ENCODE data around the gene CAND2. TPM values are rescaled to one million over a fixed set of nuclear protein-coding genes. Genes with fewer than 3 reads are reported as not detected.
A peak's percentile ranks its signal among the peaks of the same experiment; 100 is the strongest.

Gene CAND2
- total and polyA plus RNA-seq, 9 of the 15 experiments (the other 6 are each of a cell fraction or from before 2014, with no cell fraction given): 0.91 to 14.9 (median 4.3) TPM

- intact Hi-C loops (cut with micrococcal nuclease) (no loop called here), in situ Hi-C loops (cut with MboI) (loop anchor here (25.0 kb wide), 1 partner anchor 740 kb away; no protein-coding TSS in a partner anchor)
- FAIRE-seq: no peak
- no TSS peak for BruUV-seq (replicated peaks)
- ChIA-PET POLR2A (interaction anchor here (0.6 to 1.4 kb wide), 3 partner anchors 8 to 52 kb away, joined by 3 to 8 read pairs (median 5); no protein-coding TSS in a partner anchor), CTCF (ENCODE audit: low intra/inter-chr PET ratio) (interaction anchor here (0.7 to 0.8 kb wide), 2 partner anchors 52 to 169 kb away, joined by 3 read pairs; no protein-coding TSS in a partner anchor)
- Histone ChIP-seq H4K20me1 (replicated peaks; ENCODE audit: control insufficient read depth, insufficient read depth, low read length) (no peaks in the 10 kb centered on the region), H3K9ac (ENCODE audit: insufficient read depth in 1 of 2, low read depth in 2 of 2, low read length in 2 of 2) (peak overlapping the region in 1 of 2 experiments; percentile 45; a peak in 1 of 4 replicates), H2AFZ (ENCODE audit: low read depth, low read length) (no peak overlapping the region), H3K4me3 (no peak overlapping the region), H3K36me3 (ENCODE audit: control insufficient read depth, insufficient read depth, low read length) (no peaks in the 10 kb centered on the region), H3K79me2 (ENCODE audit: control insufficient read depth, insufficient read depth, low read length) (no peaks in the 10 kb centered on the region), H3K4me1 (replicated peaks in 1 of 2; ENCODE audit: control insufficient read depth in 2 of 2, insufficient read depth in 2 of 2, low read length in 2 of 2) (peaks cover 54 to 77% of the 10 kb centered on the region in 2 experiments), H3K4me2 (ENCODE audit: insufficient read depth, low read length) (no peak overlapping the region; the same call in 1 of the 2 replicates), H3K9me3 (replicated peaks; ENCODE audit: control insufficient read depth, insufficient read depth, low read depth, low read length) (no peaks in the 10 kb centered on the region), H3K9me1 (ENCODE audit: control insufficient read depth, insufficient read depth, low read length) (no peaks in the 10 kb centered on the region), H3K27ac (ENCODE audit: extremely low read depth, low read depth, low read length) (no peak overlapping the region), H3K27me3 (ENCODE audit: control insufficient read depth in 2 of 2, insufficient read depth in 2 of 2, low read length in 2 of 2) (no peaks in the 10 kb centered on the region)
- no peak for ATAC-seq
- TF ChIP-seq WHSC1 (IDR thresholded peaks at IDR 0.05; ENCODE audit: low read length) (peak; percentile 82), COPS2 (conservative IDR thresholded peaks at IDR 0.05) (no peak)
- 87% methylated on average over 7 of the region's 7 CpGs for whole genome bisulfite sequencing (ENCODE audit: insufficient coverage, low coverage, missing lambda C conversion rate)
- DNase-seq (ENCODE audit: extremely low read depth in 1 of 4, low spot score in 3 of 4): no peak
Observed at GRCh38 chr3:12877040-12877439, 80.6 kb downstream of the CAND2 start.

- FAIRE-seq (no peak), DNase-seq (ENCODE audit: extremely low read depth in 1 of 4, low spot score in 3 of 4) (peak in 1 of 4 experiments; percentile 52), ATAC-seq (peak; percentile 21)
- no peaks in the 10 kb centered on the region for H3K36me3 ChIP-seq (ENCODE audit: control insufficient read depth, insufficient read depth, low read length)
- POLR2A ChIA-PET: interaction anchor here (0.8 to 2.2 kb wide), 9 partner anchors 8 to 53 kb away, joined by 3 to 12 read pairs (median 3); partner anchors contain the start of gene RPL32
- intact Hi-C loops (cut with micrococcal nuclease) (loop anchor here (1.0 kb wide), 1 partner anchor 10 kb away; no protein-coding TSS in a partner anchor), in situ Hi-C loops (cut with MboI) (loop anchor here (25.0 kb wide), 1 partner anchor 741 kb away; no protein-coding TSS in a partner anchor)
- CTCF ChIA-PET (ENCODE audit: low intra/inter-chr PET ratio): no interaction called here
- no peaks in the 10 kb centered on the region for H3K79me2 ChIP-seq (ENCODE audit: control insufficient read depth, insufficient read depth, low read length)
- H3K4me1 ChIP-seq (replicated peaks in 1 of 2; ENCODE audit: control insufficient read depth in 2 of 2, insufficient read depth in 2 of 2, low read length in 2 of 2): peaks cover 56 to 83% of the 10 kb centered on the region in 2 experiments
- H3K9me3 ChIP-seq (replicated peaks; ENCODE audit: control insufficient read depth, insufficient read depth, low read depth, low read length): no peaks in the 10 kb centered on the region
- H3K9ac ChIP-seq (ENCODE audit: insufficient read depth in 1 of 2, low read depth in 2 of 2, low read length in 2 of 2): peak overlapping the region; percentile 47 to 87
- peak overlapping the region; percentile 43 for H3K27ac ChIP-seq (ENCODE audit: extremely low read depth, low read depth, low read length)
- no peaks in the 10 kb centered on the region for H3K27me3 ChIP-seq (ENCODE audit: control insufficient read depth in 2 of 2, insufficient read depth in 2 of 2, low read length in 2 of 2)
- H3K9me1 ChIP-seq (ENCODE audit: control insufficient read depth, insufficient read depth, low read length): no peaks in the 10 kb centered on the region
- H3K4me3 ChIP-seq: no peak overlapping the region
- no TSS peak for BruUV-seq (replicated peaks)
- H2AFZ ChIP-seq (ENCODE audit: low read depth, low read length): peak overlapping the region; percentile 90
- H3K4me2 ChIP-seq (ENCODE audit: insufficient read depth, low read length): peak overlapping the region; percentile 38; the same call in 1 of the 2 replicates
- no peaks in the 10 kb centered on the region for H4K20me1 ChIP-seq (replicated peaks; ENCODE audit: control insufficient read depth, insufficient read depth, low read length)
- 62% methylated on average over 2 of the region's 2 CpGs for WGBS (ENCODE audit: insufficient coverage, low coverage, missing lambda C conversion rate)
- TF ChIP-seq USF1 (CRISPR knock-in tag; IDR thresholded peaks at IDR 0.05) (no peak), VEZF1 (CRISPR knock-in tag; IDR thresholded peaks at IDR 0.05) (no peak), NR2C1 (IDR thresholded peaks at IDR 0.05) (no peak), NR2C1 (tag; IDR thresholded peaks at IDR 0.05) (0 out of 2 replicates have a peak, but pooled peaks have one; percentile 30), FOXA3 (CRISPR knock-in tag; conservative IDR thresholded peaks at IDR 0.05 in 1 of 2, IDR thresholded peaks at IDR 0.05 in 1 of 2) (peak in 1 of 2 experiments; percentile 86; a peak in 1 of 4 replicates), RAD21 (CRISPR knock-in tag; conservative IDR thresholded peaks at IDR 0.05 in 1 of 2, IDR thresholded peaks at IDR 0.05 in 1 of 2) (0 out of 4 replicates have a peak, but pooled peaks of 1 of the 2 experiments have one; percentile 5), GABPA (tag; conservative IDR thresholded peaks at IDR 0.05; ENCODE audit: low read depth) (no peak)
- TF ChIP-seq, protein P1, sequence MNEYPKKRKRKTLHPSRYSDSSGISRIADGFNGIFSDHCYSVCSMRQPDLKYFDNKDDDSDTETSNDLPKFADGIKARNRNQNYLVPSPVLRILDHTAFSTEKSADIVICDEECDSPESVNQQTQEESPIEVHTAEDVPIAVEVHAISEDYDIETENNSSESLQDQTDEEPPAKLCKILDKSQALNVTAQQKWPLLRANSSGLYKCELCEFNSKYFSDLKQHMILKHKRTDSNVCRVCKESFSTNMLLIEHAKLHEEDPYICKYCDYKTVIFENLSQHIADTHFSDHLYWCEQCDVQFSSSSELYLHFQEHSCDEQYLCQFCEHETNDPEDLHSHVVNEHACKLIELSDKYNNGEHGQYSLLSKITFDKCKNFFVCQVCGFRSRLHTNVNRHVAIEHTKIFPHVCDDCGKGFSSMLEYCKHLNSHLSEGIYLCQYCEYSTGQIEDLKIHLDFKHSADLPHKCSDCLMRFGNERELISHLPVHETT (CRISPR knock-in tag; conservative IDR thresholded peaks at IDR 0.05 in 1 of 2, IDR thresholded peaks at IDR 0.05 in 1 of 2): peak in 1 of 2 experiments; percentile 6; a peak in 1 of 4 replicates
Observed at GRCh38 chr3:12878141-12878574, 81.7 kb downstream of the CAND2 start.

Data from K562 (cell line).